ENCODE measurements around the gene UFSP2.

DNA sequence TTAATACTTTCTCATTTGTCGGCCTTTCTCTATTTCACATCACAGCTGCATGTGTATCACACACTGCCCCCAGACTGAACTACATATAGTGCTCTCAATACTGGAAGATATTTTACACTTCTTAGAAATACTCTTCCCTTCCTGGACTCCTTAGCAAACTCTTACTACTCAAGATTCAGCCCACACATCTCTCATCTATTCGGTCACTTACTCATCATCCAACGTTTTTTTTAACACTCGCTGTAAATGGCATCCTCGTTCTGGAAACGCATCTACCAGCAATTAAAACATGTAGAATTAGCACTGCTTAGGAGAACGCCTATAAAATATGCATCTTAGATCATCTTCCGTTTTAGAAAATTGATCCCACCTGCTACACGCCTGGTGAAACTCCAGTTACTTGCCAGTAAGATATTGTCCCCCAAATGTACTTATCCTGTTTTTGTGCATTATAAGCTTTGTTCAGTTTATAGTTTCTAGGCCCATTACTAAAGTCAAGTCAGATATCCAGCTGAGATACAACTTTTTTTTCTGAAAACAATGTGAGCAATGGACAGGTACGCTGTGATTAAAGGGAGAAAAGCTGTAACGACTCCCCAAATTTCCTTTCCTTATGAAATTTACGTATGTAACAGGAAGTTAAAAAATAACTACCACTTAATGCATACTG lies 31.1 kb downstream of the UFSP2 start:
- TF ChIP-seq FOXK2 (IDR thresholded peaks at IDR 0.05) (no peak), FOXM1 (IDR thresholded peaks at IDR 0.05; ENCODE audit: borderline replicate concordance) (no peak), ARNT (IDR thresholded peaks at IDR 0.05) (no peak), SP1 (IDR thresholded peaks at IDR 0.05) (no peak), TARDBP (IDR thresholded peaks at IDR 0.05) (no peak), BHLHE40 (IDR thresholded peaks at IDR 0.05; ENCODE audit: borderline replicate concordance) (no peak), CTBP1 (IDR thresholded peaks at IDR 0.05; ENCODE audit: borderline replicate concordance) (no peak)
- TF ChIP-seq, protein P1, sequence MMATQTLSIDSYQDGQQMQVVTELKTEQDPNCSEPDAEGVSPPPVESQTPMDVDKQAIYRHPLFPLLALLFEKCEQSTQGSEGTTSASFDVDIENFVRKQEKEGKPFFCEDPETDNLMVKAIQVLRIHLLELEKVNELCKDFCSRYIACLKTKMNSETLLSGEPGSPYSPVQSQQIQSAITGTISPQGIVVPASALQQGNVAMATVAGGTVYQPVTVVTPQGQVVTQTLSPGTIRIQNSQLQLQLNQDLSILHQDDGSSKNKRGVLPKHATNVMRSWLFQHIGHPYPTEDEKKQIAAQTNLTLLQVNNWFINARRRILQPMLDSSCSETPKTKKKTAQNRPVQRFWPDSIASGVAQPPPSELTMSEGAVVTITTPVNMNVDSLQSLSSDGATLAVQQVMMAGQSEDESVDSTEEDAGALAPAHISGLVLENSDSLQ (IDR thresholded peaks at IDR 0.05): no peak
